Stimulated activated effector memory CD8-positive, alpha-beta T cell treated with anti-CD3 and anti-CD28 coated beads, Interleukin-12 subunit alpha, Interleukin-12 subunit beta, amount 100 ng/mL, for 72 hours (primary cell): ENCODE results near the gene RUFY1.
"Not testable (repeated sequence)": the region's sequence is repeated elsewhere in the genome, so short reads cannot be mapped to it uniquely, and the experiment has no call there.

Experiments
- ATAC-seq: fragments of 150-1000 bp; cut with Tn5 transposase; 2 replicates; pipeline ENCODE4 v1.10.0; 2021
- DNase-seq, 2 donors: peaks; one replicate each; pipeline ENCODE4 v3.0.0; 2021 to 2022; ENCODE audit warnings: low spot score in 2 of 2
- H3K27ac Mint-ChIP-seq: one replicate; pipeline ENCODE4 v1.8.0; 2022; ENCODE audit warnings: mild to moderate bottlenecking, mixed read lengths
- H3K36me3 Mint-ChIP-seq: one replicate; pipeline ENCODE4 v1.8.0; 2022; ENCODE audit warnings: mild to moderate bottlenecking, mixed read lengths
- H3K4me1 Mint-ChIP-seq: one replicate; pipeline ENCODE4 v1.8.0; 2022; ENCODE audit warnings: mixed read lengths
- H3K4me3 Mint-ChIP-seq: one replicate; pipeline ENCODE4 v1.8.0; 2022; ENCODE audit warnings: mild to moderate bottlenecking, mixed read lengths
- H3K9me3 Mint-ChIP-seq: one replicate; pipeline ENCODE4 v1.8.0; 2022; ENCODE audit warnings: mixed read lengths

RUFY1 gene, protein sequence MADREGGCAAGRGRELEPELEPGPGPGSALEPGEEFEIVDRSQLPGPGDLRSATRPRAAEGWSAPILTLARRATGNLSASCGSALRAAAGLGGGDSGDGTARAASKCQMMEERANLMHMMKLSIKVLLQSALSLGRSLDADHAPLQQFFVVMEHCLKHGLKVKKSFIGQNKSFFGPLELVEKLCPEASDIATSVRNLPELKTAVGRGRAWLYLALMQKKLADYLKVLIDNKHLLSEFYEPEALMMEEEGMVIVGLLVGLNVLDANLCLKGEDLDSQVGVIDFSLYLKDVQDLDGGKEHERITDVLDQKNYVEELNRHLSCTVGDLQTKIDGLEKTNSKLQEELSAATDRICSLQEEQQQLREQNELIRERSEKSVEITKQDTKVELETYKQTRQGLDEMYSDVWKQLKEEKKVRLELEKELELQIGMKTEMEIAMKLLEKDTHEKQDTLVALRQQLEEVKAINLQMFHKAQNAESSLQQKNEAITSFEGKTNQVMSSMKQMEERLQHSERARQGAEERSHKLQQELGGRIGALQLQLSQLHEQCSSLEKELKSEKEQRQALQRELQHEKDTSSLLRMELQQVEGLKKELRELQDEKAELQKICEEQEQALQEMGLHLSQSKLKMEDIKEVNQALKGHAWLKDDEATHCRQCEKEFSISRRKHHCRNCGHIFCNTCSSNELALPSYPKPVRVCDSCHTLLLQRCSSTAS

GRCh38 chr5:179550511-179551342 lies at the start of gene RUFY1:
TSS of gene RUFY1 (plus strand) at chr5:179550554. CDS start at chr5:179550570, 16 bp downstream.
- ATAC-seq (peak; percentile 91), DNase-seq (peak; percentile 80 to 94)
- no peaks in the 10 kb centered on the region for H3K9me3 Mint-ChIP-seq
- H3K4me3 Mint-ChIP-seq, result peak within 1 kb of the TSS; percentile 94
- H3K36me3 Mint-ChIP-seq, result peaks cover 44% of the 10 kb centered on the region
- peak within 1 kb of the TSS; percentile 98 for H3K27ac Mint-ChIP-seq
- H3K4me1 Mint-ChIP-seq, result peaks cover 24% of the 10 kb centered on the region

DNA sequence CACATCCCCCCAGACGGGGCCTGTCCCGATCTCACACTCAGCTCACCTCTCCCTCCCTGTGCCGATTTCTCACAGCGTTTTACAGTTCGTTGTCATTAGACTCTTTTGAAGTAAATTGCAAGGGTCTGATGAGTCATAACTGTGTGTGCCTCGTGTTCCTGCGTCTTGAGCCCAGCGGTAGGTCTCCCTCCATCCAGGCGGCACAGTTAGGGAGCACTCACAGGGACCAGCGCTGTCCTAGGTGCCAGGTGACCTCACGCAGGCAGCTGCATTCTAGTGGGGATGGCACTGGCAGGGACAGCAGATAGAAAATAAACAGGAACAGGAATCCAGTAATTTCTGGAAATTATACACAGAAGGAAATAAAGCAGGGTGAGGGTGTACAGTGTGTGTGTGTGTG lies 48.4 kb upstream of the RUFY1 start:
- not testable (repeated sequence) for H3K4me1 Mint-ChIP-seq, DNase-seq, H3K9me3 Mint-ChIP-seq, ATAC-seq, H3K4me3 Mint-ChIP-seq, H3K36me3 Mint-ChIP-seq, H3K27ac Mint-ChIP-seq

DNA sequence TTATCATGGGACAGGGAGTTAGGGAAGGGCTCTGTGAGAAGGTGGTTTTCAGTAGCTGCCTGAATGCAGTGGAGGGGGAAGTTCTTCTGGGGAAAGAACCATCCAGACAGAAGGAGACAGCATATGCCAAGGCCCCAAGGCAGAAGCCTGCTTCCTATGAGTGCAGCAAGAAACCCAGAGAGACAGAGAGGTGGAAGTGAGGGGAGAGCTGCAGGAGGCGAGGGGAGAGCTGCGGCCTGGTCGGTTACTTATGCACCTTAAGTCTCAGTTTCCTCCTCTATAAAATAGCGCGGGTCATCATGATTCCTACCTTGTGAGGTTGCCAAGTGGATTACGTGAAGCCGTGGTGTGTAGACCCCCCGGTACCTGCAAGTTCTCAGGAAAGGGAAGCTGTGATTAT lies 47.9 kb upstream of the RUFY1 start:
- not testable (repeated sequence) for H3K4me3 Mint-ChIP-seq, H3K4me1 Mint-ChIP-seq, H3K27ac Mint-ChIP-seq, DNase-seq, H3K9me3 Mint-ChIP-seq, ATAC-seq, H3K36me3 Mint-ChIP-seq

DNA sequence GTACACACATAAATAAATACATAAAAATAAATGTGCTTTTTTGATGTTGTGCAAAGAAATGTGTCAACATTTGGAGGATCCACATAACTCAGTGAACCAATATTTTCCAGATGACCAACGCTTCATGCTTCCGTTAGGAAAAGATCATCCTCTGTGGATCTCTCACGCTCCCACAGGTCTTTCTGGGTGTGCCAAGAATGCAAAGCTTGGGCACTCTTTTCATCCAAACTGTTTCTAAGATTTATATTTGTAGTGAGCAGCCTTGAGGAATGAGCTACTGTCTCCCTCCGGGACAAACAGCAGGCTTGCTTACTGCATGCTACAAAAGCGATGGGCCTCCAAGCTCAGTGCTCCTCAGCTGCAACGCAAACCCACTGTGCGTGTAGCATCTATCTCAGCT lies 46.2 kb upstream of the RUFY1 start:
- ATAC-seq (no peak), DNase-seq (no peak)
- Mint-ChIP-seq H3K9me3 (no peaks in the 10 kb centered on the region), H3K36me3 (no peaks in the 10 kb centered on the region), H3K27ac (no peak overlapping the region), H3K4me1 (no peaks in the 10 kb centered on the region), H3K4me3 (no peak overlapping the region)

DNA sequence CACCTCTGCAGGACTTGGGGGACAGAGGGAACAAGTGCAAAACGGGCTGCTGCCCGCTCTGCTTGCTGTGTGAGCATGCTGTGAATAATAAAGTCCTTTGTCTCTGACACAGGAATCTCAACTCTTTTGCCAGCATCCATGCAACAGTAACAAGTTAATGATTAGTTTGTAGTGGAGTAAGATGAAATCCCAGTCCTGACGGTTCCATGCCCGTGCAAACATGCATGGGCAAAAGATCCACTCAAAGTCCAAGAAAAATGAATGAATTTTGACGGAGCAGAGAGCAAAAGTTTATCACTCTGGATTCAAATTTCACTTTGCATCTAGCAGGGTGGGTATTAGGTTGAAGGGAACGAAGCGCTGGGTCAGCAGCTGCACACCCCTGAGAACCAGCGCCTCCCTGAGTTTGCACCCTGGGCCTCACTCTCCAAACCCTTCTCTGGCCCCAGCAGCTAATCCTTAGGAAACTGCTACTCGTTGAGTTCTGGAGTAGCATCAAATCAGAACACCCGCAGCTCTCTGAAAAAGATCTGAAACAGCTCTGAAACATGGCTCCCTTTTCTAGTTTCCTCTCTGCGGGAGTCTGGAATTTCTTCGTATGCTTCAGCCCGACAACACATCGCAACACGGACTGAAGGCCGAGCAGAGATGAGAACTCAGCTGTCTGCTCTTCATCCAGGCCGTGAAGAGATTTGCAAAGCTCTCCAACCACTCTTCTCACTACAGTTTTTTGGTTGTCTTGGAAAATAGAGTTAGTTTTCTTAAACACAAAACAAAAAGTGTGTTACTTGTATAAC lies 45.6 kb upstream of the RUFY1 start:
- Mint-ChIP-seq H3K9me3 (no peaks in the 10 kb centered on the region), H3K4me3 (no peak overlapping the region), H3K4me1 (no peaks in the 10 kb centered on the region), H3K36me3 (no peaks in the 10 kb centered on the region), H3K27ac (no peak overlapping the region)
- DNase-seq (no peak), ATAC-seq (no peak)

DNA sequence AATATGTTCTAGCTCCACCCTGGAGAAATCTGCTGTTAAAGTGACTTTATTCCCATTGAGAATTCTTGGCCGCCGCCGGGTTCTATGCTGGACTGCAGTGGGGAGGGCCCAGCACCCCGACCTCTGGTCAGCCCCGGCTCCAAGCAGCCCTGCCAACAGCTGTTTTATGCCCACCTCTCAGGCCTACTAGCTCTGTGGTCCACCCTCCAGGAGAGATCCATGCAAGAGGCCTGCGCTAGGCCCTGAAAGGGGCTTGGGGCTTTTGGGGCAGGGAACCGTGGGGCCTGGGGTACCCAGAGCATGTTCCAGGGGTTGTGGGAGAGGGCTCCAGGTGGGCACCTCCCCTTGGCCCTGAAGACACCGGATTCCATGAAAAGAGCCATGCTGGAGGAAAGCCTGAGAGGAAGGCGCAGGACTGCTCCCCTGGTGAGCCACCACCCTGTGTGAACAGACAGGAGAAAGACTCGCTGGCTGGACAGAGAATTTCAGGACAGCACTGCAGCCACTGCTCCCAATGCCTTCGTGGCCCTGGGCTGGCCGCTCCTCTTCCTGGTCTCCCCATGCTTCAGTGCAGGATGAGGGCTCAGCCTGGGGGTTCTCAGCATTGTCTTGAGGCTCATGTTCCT lies 44.6 kb upstream of the RUFY1 start:
- H3K36me3 Mint-ChIP-seq, result no peaks in the 10 kb centered on the region
- DNase-seq, result no peak
- H3K27ac Mint-ChIP-seq, result no peak overlapping the region
- no peak overlapping the region for H3K4me3 Mint-ChIP-seq
- H3K4me1 Mint-ChIP-seq, result no peaks in the 10 kb centered on the region
- no peaks in the 10 kb centered on the region for H3K9me3 Mint-ChIP-seq
- no peak for ATAC-seq

DNA sequence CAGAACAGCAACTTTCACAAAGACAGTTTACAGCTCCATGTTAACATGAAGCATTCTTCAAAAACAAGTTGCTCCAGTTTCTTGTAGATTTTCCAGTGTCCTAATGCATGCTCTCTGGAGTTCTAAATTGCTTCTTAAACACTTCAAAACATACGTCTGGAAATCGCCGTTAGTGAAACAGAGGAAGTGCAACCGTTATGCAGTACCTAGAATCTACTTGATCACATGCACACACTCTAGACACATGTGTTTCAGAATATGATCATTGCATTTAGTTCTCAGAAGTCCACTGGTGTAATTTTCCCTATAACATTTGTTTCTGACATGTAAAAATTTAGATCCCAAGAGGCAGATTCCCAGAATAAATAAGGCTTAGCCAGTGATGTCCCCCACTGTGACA lies 41.1 kb upstream of the RUFY1 start:
- no peaks in the 10 kb centered on the region for H3K9me3 Mint-ChIP-seq
- H3K4me1 Mint-ChIP-seq, result no peaks in the 10 kb centered on the region
- no peak overlapping the region for H3K27ac Mint-ChIP-seq
- ATAC-seq (no peak), DNase-seq (no peak)
- H3K4me3 Mint-ChIP-seq, result no peak overlapping the region
- no peaks in the 10 kb centered on the region for H3K36me3 Mint-ChIP-seq

DNA sequence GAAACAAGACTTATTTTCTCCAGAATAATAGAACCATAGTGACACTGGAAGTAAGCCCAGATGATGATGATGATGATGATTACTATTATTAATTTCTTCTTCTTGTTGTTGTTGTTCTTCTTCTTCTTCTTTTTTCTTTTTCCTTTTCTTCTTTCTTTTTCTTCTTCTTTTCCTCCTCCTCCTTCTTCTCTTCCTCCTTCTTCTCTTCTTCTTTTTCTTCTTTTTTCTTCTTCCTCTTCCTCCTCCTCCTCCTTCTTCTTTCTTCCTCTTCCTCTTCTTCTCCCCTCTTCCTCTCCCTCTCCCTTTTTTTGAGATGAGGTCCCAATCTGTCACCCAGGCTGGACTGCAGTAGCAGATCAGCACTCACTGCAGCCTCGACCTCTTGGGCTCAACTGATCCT lies 40.5 kb upstream of the RUFY1 start:
- H3K4me3 Mint-ChIP-seq, result no peak overlapping the region
- ATAC-seq (no peak), DNase-seq (no peak)
- H3K9me3 Mint-ChIP-seq, result no peaks in the 10 kb centered on the region
- H3K4me1 Mint-ChIP-seq, result no peaks in the 10 kb centered on the region
- H3K27ac Mint-ChIP-seq, result no peak overlapping the region
- H3K36me3 Mint-ChIP-seq, result no peaks in the 10 kb centered on the region

DNA sequence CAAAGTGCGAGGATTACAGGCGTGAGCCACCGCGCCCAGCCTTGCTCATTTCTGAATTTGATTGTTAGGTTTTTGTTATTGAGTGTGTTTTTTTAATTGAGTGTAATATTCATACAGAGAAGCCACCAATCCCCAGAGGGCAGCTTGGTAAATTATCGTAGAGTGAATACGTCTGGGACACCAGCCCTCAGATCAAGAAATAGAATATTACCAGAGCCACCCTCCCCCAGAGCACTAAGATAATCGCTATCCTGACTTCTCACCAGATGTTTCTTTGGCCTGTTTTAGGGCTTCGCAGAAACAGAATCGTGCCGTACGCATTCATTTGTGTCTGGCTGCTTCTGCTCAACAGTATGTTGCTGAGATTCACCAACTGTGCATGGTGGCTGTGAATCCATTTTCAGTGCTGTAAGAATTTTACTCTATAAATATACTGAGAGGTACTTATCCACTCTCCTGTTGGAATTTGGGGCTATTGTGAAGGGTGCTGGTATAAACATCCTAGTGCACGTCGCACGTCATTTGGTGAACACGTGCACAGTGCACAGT lies 37.8 kb upstream of the RUFY1 start:
- ATAC-seq, result no peak
- Mint-ChIP-seq H3K9me3 (no peaks in the 10 kb centered on the region), H3K4me3 (no peak overlapping the region), H3K4me1 (no peaks in the 10 kb centered on the region), H3K36me3 (no peaks in the 10 kb centered on the region), H3K27ac (no peak overlapping the region)
- DNase-seq, result no peak

- DNase-seq, H3K27ac Mint-ChIP-seq, H3K36me3 Mint-ChIP-seq, H3K4me1 Mint-ChIP-seq, H3K9me3 Mint-ChIP-seq, ATAC-seq, H3K4me3 Mint-ChIP-seq: not testable (repeated sequence)
Observed at GRCh38 chr5:179515501-179515900, 34.9 kb upstream of the RUFY1 start.

GRCh38 chr5:179516221-179516620 lies 34.1 kb upstream of the RUFY1 start:
- no peak overlapping the region for H3K27ac Mint-ChIP-seq
- no peaks in the 10 kb centered on the region for H3K4me1 Mint-ChIP-seq
- H3K36me3 Mint-ChIP-seq, result no peaks in the 10 kb centered on the region
- H3K4me3 Mint-ChIP-seq, result no peak overlapping the region
- DNase-seq (no peak), ATAC-seq (no peak)
- peaks cover 2% of the 10 kb centered on the region for H3K9me3 Mint-ChIP-seq

DNA sequence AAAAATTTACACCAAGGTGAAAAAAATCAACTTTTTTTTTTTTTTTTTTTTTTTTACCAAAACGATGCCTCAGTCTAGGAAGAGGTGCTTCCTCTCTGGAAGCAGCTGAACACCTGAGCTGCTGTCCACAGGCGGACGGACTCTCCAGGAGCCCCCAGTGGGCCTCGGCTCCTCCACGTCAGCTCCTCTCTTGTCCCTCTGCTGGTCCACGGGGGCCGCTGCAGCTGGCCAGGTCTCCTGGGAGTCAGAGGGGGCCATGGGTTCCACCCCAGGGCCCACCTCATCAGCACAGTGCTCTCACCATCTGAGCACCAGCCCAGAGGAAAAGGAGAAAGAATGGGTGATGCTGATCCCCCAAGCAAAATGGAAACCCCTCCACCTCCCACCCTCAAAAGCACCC lies 32.6 kb upstream of the RUFY1 start:
- H3K36me3 Mint-ChIP-seq, DNase-seq, H3K4me3 Mint-ChIP-seq, H3K4me1 Mint-ChIP-seq, H3K27ac Mint-ChIP-seq, H3K9me3 Mint-ChIP-seq, ATAC-seq: not testable (repeated sequence)

- H3K9me3 Mint-ChIP-seq, H3K4me3 Mint-ChIP-seq, H3K36me3 Mint-ChIP-seq, H3K4me1 Mint-ChIP-seq, DNase-seq, H3K27ac Mint-ChIP-seq: not testable (repeated sequence)
- peak; percentile 11 for ATAC-seq
Observed at GRCh38 chr5:179518369-179518768, 32.0 kb upstream of the RUFY1 start.

DNA sequence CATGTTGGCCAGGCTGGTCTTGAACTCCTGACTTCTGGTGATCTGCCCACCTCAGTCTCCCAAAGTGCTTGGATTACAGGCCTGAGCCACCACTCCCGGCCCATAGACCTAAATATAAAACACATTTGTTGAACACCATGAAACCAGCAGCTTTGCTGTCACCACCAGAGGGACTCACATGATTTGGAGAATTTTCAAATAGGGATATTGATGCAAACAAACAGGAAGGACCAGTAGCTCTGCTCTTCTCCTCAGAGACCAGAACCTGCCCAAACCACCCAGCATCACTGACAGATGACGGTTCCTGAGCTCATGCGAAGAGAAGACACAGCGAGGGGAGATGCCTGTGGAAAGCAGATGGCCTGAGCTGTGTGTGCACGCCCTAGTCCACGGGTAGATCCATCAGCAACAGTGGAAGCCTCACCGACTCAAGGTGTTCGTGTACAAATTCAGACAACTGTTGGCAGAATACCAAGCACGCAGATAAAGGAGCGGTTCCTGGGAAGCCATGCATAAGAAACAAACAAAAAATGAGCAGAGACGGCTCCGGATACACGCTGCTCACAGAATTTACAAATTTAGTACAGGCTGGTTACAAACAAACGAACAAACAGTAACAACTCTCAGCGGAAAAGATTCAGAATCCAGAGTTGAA lies 30.8 kb upstream of the RUFY1 start:
- not testable (repeated sequence) for ATAC-seq, H3K36me3 Mint-ChIP-seq, DNase-seq, H3K9me3 Mint-ChIP-seq, H3K4me1 Mint-ChIP-seq, H3K4me3 Mint-ChIP-seq, H3K27ac Mint-ChIP-seq
